HG03139 (cell line): ENCODE results near the gene CD36.

Experiments
- ATAC-seq: cut with Tn5 transposase; IDR thresholded peaks from one replicate; pipeline ENCODE4 v1.9.1; 2021; ENCODE audit not compliant: unreplicated experiment

Gene CD36

GRCh38 chr7:80686576-80686975 is 48.1 kb downstream of the CD36 start:
- no peak for ATAC-seq

DNA sequence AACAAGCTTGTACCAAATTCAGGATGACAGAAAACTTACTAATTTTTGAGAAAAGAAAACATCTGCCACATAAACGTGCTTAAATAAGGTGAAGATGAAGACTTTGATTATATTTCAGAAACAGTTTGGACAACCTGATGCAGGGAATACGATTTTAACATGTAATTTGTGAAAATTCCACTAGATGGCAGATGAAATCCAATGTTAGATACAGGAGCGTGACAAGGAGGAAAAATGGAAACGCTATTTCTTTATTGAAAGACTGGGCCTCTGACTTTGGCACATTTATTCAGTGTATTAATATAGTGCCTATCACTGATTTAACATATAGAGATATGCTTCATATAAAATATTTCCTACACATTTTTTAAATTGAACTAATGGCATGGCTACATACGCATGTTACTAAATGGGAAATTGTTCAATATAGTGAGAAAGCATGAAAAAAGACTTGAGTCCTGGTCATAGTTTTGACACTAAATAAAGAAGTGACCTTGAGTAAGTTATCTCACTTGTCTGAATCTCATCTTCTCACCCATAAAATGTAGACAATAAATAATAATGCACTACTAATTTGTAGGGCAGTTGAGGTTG is 60.7 kb downstream of the CD36 start:
- peak; percentile 59 for ATAC-seq

DNA sequence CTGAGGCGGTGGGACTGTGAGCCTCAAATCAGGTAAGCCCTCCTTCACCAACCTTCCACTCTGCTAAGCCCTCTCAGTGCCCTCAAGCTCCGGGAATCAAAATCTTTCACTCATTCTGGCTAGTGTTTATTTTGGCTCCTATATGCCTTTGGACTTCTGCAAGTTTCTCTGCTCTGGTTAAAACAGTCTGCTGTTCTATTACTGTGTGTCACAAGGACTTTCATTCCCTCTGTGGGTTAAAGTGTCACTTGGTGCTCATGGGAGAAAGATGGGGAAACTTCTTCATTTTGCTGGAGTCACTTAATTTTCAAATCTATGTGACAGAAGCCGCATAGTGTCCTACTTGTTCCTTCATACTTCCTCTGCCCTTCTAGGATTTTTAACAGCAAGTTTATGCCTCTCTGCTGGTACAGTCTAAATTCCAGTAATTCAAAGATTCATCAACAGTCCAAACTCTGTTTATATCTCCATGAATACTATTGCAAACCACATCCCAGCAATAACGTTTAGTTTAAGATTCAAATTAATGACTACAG is 61.3 kb downstream of the CD36 start:
- ATAC-seq, result no peak

- no peak for ATAC-seq
These were observed 64.8 kb downstream of the CD36 start for GRCh38 chr7:80703272-80703671.

DNA sequence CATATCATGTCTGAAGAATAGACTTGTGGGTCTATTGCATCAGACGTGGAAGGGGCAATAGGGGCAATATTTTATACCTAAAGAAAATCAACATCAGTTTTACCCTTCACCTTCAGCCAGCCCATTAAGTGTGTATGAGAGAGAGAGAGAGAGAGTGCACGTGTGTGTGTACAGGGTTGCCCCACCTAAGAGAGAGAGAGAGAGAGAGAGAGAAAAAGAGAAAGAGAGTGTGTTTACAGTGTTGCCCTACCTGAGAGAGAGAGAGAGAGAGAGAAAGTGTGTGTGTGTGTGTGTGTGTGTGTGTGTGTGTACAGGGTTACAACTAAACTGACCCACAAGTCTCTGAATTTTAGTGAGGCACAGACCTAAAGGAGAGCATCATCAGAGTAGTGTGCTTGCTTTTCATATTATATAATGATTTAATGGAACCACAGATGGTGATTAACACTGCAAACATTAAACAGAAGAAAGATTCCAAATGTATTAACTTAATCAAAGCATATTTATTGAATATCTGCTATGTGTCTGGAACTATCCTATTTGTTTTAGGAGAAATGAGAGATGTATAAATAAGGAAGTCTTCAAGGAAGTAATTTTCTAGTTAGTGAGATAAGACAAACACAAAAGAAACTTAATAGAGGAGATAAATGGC is 66.8 kb downstream of the CD36 start:
- ATAC-seq, result no peak

- ATAC-seq, result no peak
These were observed 68.9 kb downstream of the CD36 start for GRCh38 chr7:80707318-80707717.

DNA sequence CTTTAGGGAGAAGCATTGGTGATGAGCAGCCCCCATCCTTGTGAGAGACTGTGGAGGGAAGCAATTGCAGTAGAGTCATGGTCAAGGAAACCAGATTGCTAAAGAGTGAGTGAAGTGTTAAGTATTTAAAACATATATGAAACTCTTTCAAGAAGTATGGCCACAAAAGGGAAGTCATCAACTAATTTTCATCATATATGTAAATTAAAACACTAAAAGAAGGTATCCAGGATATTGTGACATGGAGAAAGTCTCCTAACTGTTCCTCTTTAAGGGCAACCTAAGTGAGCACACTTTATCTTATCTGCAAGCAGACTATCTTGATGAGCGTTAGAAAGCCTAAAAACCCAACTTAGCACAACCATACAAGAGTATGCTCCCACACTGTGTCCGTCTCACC is 69.7 kb downstream of the CD36 start:
- ATAC-seq, result no peak

DNA sequence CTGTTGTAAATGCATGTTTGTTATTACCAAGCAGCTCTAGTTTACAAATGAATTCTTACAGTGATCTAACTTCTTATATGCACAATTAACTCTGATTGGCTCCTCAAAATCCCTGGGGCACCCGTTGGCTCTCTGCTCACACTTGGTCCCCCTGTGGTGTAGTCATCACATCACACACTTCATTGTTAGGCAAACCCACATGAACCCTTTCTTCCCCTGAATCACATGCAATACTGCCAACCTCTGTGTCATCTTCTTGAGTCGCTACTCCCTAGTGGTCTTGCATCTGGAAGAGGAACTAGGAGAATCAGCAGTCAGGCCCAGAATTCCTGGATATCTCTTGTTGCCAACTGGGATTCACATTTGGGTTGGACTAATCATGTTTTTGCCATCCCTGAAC is 73.1 kb downstream of the CD36 start:
- no peak for ATAC-seq

DNA sequence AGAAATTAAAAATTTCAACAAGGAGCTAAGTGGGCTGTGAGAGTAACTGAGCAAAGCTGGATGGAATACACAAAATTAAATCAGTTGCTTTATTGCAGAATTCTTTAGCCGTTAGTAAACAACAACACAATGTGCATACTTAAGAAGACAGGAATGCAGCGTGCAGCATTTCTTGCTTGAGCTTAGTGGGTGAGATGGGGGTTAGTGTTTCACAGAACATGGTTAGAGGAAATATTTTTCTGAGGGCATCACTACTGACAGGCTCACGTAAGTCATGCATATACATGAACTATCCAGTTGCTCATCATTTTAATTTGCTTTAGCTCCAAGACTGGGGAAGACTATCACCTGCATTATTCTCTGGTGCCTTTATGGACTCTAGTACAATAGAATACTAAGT is 80.8 kb downstream of the CD36 start:
- no peak for ATAC-seq

DNA sequence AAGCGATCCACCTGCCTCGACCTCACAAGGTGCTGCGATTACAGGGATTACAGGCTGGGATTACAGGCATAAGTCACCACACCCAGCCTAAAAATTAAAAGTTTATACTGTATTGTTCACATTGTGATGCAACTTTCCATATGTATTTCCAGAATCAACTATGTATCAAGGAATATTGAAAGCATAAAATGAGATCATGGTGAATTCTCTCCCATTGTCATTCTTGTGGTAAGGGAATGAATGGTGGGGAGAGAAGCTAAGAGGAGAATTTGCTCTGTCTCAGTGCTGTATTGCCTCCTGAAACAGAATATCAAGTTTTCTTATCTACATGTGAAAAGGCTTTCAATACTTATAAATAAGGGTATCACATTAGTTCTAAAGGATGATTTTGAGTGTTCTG is 81.7 kb downstream of the CD36 start:
- ATAC-seq, result no peak

- no peak for ATAC-seq
These were observed 83.6 kb downstream of the CD36 start for GRCh38 chr7:80721883-80722615.

- ATAC-seq, result no peak
These were observed 84.3 kb downstream of the CD36 start for GRCh38 chr7:80722616-80723195.

DNA sequence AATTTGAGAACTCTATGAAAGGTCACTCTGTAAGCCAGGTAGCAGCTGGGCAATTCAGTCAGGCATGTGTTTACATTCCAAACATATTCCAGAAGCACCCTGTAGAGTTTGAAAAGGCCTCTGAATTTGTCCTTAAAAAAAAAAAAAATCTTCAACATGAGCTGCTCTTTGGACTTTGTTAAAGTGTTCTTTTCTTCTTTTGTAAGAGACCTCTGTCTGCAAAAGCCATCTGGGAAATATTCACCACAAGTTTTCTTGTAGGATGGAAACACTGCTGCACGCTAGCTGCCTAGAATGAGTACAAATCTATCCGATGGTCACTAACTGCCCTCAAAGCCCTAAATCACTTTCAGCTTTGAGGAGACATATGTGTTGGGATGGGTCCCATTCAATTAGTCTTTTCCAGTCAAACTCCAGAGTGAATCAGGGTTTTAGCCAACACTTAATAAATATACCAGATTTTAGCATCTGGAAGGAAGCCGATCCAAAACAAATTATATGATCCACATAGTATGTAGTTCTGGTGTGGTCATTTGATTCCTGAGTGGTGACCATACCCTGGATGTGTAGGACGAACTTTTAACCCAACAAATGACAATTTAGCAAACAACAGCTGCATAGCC is 85.9 kb downstream of the CD36 start:
- no peak for ATAC-seq

- no peak for ATAC-seq
These were observed 86.8 kb downstream of the CD36 start for GRCh38 chr7:80725181-80725611.
